Stimulated activated CD8-positive, alpha-beta memory T cell treated with anti-CD3 and anti-CD28 coated beads, Interleukin-4, amount 100 ng/mL, for 24 hours (primary cell): ENCODE measurements around the gene RELB.
"Not testable (repeated sequence)": the region's sequence is repeated elsewhere in the genome, so short reads cannot be mapped to it uniquely, and the experiment has no call there.

Experiments used
- DNase-seq: peaks from one replicate; pipeline ENCODE4 v3.0.0-alpha.2; 2020; ENCODE audit warnings: low read depth

The RELB gene

DNA sequence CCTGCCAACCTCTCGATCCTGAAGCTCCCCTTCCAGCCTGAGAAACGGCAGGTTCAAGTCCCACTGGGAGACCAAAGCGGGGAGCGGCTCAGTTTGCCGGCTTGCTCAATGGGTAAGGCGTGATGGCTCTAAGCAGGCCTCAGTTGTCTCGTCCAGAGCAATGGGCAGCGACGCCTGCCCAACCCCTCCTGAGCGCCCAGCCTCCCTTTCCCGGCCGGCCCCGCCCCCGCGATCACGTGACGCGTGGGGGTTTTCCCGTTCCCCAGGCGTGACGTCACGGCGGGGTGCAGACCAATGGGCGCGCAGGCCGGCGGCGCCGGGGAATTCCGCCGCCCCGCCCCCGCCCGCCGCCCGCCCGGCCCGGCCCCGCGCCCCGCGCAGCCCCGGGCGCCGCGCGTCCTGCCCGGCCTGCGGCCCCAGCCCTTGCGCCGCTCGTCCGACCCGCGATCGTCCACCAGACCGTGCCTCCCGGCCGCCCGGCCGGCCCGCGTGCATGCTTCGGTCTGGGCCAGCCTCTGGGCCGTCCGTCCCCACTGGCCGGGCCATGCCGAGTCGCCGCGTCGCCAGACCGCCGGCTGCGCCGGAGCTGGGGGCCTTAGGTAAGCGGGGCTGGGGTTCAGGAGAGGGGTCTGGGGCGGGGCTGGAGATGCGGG, at the start of gene RELB:
Gene RELB (plus strand): TSS at position 378 of the 653 bp plus-strand sequence. CDS start 116 bp downstream, at position 494.
- DNase-seq = peak; percentile 95

- no peak for DNase-seq
Observed at GRCh38 chr19:44954278-44954648, 47.0 kb upstream of the RELB start.

GRCh38 chr19:44954649-44955504, 46.4 kb upstream of the RELB start, which contains the start of gene CLPTM1:
Gene CLPTM1, plus strand, starts transcription at chr19:44955380. Its CDS starts 16 bp downstream, at chr19:44955396.
- DNase-seq = peak; percentile 93

DNA sequence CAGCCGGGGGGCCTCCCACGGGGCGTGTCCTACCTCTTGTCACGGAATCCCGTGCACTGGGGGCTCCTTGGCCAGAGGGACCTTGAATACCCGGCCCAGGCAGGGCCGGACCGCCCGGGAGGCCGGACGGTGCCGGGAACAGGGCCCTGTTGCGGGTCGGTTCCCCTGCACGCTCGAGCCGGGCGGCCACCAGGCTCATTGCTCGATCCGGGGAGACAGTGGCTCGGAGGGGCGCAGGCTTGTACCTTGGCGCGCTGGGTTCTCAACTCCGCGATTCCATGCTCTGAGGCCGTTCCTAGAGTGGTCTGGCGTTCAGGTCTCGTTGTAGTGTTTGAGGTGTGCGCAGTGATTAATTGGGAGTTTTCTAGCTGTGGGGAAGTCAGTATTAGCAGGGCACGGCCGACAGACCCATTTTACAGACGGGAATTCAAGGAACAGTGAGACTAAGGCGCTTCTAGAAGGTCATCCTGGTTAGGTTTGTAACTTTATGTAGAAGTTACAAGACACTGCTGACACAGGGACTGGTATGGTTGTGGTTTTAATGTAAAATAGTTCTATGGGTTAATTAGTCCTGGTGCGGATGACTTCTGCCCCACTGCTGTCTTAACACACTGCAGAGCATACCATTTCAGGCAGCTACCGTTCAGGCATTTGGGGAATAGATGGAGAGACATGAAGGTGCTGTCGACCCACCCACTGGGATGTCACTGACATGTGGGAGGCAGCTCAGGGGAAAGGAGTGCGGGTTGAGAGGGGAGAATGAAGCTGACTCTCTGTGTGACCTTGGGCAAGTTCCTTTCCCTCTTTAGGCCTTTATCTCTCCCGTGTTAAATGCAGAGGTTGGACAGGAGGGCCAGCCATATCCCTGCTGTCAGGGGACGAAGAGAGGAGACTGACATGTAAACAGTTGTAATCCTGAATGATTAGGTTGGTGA, 45.5 kb upstream of the RELB start:
- no peak for DNase-seq

- no peak for DNase-seq
Observed at GRCh38 chr19:44957526-44957925, 43.7 kb upstream of the RELB start.

DNA sequence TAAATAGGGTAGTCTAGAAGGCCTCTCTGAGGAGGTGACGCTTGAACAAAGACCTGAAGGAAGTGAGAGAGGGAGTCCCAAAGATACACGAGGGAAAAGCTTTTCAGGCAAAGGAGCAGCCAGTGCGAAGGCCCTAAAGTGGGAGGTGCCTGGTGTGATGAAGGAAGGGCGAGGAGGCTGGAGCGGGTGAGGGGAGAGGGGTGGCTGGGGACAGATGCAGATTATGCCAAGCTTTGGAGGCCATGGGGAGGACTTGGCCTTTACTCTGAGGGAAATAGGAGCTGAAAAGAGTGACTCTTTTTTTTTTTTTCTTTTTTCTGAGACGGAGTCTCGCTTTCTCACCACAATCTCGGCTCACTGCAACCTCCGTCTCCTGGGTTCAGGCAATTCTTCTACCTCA, 43.2 kb upstream of the RELB start:
- DNase-seq = no peak

DNA sequence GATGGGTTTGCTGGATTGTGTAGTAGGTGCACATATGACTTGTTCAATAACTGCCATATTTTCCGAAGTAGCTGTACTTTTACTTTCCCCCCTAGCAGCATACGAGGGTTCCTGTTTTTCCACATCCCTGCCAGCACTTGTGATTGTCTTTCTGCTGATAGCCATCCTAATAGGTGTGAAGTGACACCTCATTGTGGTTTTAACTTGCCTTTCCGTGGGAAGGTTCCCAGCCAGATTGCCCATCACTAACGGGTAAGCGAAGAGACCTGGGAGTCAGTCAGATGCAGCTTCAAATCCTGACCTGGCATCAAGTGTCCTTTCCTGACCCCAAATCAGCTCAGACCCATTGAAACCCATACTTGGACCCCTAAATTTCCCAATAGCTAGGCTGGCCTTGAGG, 41.6 kb upstream of the RELB start:
- DNase-seq = no peak

- DNase-seq = no peak
Observed at GRCh38 chr19:44960906-44961728, 40.1 kb upstream of the RELB start.

DNA sequence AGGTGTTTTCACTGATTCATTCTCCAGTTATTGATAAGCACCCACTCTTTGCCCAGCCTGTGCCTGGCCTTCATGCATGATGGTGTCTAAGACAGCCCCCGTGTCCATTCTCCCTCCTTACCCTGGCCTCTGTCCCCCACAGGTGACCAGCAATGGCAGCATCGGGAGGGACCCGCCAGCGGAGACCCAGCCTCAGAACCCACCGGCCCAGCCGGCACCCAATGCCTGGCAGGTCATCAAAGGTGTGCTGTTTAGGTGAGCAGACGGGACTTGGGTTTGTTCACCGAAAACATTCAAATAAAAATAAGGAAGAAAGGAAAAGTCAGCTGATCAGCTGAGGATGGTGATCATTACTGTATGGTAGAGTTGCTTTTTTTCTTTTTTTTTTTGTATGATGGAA, 39.4 kb upstream of the RELB start:
- no peak for DNase-seq

DNA sequence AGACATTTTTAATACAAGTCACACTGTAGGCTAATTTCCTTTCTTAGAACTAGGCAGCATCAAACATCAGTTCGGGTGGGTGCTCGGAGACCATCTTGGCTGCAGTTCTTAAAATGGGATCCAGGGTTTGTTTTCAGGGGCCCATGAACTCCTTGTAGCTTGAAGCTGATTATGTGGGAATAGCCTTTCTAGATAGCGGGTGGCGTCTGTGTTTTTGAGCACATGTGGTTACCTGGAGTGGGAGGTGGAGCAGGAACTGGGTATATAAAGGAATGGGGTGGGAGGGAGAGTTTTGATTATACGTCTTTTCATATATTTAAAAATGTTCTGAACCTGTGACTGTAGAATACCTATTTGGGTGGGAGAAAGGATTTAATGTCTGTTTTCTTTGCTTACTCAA, 33.1 kb upstream of the RELB start:
- DNase-seq = no peak

- no peak for DNase-seq
Observed at GRCh38 chr19:44968670-44969069, 32.6 kb upstream of the RELB start.

DNA sequence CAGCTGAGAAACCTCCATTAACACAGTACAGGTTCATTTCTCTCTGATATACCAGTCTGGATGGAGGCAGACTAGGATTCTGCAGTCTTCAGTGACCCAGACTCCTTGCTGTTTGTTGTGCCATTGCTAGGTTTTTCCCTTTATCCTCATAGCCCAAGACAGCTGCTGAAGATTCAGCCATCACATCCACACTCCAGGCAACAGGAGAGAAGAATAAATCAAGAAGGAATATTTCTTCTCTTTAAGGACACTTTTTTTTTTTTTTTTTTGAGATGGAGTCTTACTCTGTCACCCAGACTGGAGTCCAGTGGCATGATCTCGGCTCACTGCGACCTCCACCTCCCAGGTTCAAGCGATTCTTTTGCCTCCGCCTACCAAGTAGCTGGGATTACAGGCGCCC, 31.8 kb upstream of the RELB start:
- no peak for DNase-seq

DNA sequence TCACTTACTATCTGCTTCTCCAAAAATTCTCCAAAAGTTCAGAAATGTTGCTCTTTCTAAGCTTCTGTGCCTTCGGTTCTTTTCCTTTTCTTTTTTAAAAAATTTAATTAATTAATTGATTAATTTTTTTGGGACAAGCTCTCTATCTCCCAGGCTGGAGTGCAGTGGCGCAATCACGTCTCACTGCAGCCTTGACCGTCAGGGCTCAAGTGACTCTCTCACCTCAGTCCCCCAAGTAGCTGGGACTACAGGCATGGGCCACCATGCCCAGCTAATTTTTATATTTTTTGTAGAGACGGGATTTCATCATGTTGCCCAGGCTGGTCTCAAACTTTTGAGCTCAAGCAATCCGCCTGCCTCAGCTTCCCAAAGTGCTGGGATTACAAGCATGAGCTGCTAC, 29.8 kb upstream of the RELB start:
- not testable (repeated sequence) for DNase-seq

DNA sequence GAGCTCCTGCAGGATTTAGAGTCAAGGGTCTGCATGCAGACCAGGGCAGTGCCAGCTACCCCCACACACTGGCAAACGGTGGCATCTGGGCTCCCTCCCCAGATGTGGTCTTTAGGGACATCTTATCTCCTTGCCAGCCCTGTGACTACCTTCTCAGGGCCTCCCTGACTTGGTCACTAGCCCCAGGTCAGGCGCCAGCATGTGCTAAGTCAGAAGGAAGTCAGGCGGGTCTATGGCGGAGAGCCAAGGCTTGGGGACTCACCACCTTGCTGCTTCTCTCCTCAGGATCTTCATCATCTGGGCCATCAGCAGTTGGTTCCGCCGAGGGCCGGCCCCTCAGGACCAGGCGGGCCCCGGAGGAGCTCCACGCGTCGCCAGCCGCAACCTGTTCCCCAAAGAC, 28.5 kb upstream of the RELB start:
- no peak for DNase-seq

DNA sequence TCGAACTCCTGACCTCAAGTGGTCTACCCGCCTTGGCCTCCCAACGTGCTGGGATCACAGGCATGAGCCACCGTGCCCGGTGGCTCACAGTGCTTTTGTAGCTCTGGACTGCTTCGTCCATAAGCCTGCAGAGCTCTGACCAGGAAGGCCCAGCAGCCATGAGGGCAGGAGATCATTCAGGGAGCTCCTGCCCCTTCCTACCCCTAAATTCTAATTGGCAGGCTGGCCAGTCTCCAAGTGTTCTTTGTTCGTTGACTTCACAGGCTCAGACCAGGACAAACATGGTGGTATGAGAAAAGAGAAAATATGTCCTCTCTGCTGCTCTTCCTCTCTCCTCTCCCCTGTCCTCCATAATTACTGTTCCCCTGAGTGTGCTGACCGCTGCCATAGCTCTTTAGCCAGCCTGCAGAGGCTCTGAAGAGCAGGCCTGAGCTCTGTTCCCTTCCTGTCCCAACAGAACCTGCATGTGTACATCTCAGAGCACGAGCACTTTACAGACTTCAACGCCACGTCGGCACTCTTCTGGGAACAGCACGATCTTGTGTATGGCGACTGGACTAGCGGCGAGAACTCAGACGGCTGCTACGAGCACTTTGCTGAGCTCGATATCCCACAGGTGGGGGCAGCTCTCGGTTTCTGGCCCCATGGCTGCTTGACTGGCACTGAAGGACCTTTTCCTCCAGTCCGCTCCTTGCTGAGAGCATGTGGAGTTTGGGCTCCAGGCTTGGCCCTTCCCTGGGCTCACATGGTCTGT, 27.1 kb upstream of the RELB start:
- DNase-seq = no peak

DNA sequence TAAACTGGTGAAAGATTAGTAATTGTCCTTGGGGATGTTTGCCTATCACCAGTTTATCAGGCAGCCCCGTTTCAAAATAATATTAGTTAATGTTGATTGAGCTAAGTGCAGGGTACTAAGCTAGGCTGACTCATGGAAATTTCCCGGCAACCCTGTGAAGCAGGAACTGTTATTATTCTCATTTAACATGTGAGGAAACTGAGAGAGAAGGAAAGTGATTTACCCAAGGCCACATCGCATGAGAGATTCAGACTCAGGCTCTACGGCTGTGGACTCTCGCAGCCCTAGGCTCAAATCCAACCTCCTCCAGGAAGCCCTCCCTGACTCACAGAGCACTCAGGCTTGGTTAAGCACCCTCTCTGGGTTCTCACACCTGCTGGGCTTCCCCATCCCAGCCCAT, 26.4 kb upstream of the RELB start:
- DNase-seq = no peak

DNA sequence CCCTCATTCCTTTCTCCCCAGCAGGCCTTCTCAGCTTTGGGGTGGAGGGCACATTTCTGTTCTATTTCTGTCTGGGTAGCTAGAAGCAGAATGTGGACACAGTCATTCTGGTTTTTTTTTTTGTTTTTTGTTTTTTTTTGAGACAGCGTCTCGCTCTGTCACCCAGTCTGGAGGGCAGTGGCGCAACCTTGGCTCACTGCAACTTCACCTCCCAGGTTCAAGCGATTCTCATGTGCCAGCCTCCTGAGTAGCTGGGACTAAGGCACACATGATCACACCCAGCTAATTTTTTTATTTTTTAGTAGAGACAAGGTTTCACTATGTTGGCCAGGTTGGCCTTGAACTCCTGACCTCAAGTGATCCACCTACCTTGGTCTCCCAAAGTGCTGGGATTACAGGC, 25.8 kb upstream of the RELB start:
- no peak for DNase-seq

DNA sequence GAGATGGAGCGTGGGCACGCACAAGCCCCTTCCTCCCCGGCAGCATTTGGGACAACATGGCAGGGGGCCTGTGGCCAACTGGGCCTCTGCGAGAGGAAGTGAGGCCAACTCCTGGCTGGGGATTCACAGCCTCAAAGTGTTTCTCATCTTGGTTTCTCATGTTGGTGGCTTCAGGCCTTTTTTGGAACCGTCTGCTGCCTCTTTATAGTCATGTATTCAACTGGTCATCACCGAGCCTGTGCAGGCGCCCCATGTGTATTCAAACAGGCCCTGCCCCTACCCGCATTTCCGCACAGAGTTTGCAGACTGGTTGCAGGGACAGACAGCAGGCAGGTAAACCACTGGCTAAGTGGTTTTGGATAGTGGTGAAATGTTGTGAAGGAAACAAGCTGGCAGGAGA, 17.3 kb upstream of the RELB start:
- DNase-seq = no peak

- no peak for DNase-seq
Observed at GRCh38 chr19:44985445-44985844, 15.8 kb upstream of the RELB start.

DNA sequence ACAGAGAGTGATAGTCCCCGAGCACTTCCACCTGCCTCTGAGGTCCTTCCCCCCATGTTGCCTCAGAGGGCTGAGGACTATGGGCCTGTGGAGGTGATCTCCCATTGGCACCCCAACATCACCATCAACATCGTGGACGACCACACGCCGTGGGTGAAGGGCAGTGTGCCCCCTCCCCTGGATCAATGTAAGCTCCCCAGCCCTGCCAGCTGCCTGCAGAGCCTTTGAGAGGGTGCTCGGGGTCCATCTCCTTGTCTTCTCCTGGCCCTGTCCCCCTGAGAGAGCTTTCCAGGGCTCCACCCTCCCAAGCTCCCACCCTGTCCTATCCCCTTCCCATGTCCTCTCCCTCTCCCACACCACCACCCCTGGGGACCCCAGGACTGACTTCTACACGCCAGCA, 14.9 kb upstream of the RELB start:
- no peak for DNase-seq

DNA sequence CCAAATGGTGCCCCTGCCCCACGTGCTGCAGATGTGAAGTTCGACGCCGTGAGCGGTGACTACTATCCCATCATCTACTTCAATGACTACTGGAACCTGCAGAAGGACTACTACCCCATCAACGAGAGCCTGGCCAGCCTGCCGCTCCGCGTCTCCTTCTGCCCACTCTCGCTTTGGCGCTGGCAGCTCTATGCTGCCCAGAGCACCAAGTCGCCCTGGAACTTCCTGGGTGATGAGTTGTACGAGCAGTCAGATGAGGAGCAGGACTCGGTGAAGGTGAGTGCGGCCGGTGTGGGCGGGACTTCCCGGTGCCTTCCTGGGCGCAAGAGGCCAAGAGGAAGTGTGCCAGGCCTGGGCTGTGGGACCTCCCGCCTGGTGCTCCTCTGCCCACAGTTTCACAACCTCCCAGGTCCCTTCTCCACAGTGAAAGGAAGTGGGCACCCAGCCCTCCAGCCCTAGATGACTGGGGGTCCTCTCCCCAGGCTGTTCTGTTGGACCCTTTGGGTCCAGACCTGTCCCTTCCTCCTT, 14.1 kb upstream of the RELB start:
- DNase-seq = no peak
